Nucleus accumbens (tissue), 56 donors: ENCODE results near the gene KCNIP4.
"Not testable (repeated sequence)": the region's sequence is repeated elsewhere in the genome, so short reads cannot be mapped to it uniquely, and the experiment has no call there.

Source experiments
- DNase-seq, 56 donors: peaks; one replicate each; lab custom pipeline; 2025; lab: John Stamatoyannopoulos, UW

The KCNIP4 gene

DNA sequence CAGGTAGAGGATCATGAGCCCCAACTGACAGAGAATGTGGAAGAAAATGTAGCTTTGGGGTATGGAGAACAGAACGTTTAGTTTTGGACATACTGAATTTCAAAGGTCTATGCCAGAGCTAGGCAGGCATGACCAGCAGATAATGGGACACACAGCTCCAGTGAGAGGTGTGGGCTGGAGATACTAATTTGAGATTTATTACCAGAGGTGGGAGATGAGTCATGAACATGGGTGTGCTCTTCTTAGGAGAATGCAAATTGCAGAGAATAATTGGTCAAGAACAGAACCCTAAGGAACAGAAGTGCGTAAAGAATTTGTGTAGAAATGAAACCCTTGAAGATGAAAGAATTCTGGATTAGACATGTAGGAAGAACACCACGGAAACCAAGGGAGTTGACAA lies 1123.1 kb downstream of the KCNIP4 start:
- no peak for DNase-seq

DNA sequence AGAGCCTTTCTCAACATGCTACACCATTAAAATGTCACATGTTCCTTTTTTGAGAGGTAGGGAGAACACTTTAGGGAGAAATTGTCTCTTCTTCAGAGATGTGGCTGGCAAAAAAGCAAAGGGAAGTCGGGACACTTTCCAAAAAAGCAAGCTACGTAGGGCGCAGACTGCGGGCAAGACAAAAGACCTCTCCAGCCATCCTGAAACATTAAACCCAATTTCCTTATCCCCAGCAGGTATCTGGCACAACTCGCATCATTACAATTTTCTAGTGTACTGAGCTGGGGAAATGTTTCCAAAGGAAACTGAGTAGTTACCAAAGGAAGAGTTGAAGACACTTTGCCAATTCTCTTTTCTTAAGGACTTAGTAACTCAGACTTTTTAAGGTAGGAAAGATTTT lies 1132.3 kb downstream of the KCNIP4 start:
- DNase-seq: no peak

DNA sequence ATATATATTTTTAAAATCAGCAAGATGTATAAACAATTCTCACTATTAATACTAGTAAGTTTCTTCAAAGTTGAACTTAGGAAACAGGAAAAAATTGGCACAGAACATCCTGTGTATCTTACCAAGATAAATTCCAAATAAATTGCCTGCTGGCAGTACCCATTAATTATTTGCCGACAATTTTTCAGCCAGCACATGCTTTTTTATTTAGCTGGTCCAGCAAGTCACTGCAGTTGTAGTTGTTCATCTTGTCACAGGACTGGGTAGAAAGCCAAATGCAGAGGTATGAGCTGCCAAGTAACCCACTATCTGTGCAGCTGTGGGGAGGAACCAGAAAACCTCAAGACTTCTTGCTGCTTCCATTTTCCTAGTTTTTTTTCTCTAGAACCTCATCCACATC lies 1134.9 kb downstream of the KCNIP4 start:
- DNase-seq: no peak

- DNase-seq: peak in 1 of 56 donors; percentile 2
These were observed 1138.8 kb downstream of the KCNIP4 start for GRCh38 chr4:20809812-20810211.

- no peak for DNase-seq
These were observed 1142.9 kb downstream of the KCNIP4 start for GRCh38 chr4:20805716-20806115.

DNA sequence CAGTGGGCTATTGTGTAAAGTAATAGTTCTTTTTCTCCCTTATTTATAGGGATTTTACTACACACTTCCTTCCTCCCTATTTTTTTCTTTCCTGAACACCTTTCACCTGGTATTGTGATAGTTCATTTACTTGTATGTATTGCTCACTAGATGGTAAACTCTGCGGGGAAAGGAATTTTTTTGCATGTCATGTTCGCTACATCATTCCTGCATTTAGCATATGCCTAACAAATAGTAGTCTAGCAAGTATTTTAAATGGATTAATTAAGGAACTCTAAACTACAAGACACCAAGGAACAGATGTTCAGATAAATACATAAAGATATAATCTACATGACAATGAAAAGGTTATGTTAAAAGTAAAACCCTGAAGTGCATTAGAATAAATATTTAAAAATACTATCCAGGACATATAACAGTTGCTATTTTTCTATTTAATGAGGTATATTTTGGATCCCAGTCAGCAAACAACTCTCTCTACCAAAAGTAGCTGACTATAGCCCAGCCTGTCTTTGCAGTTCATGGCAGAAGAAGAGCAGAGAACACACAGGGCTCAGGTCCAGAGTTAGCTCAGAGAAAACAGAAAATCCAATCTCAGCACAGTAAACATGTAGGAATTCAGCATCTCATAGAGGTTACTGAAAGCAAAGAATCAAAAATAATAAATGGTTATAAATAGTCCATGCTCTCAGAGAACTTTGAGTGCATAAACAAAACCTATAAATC lies 1160.5 kb downstream of the KCNIP4 start:
- no peak for DNase-seq

DNA sequence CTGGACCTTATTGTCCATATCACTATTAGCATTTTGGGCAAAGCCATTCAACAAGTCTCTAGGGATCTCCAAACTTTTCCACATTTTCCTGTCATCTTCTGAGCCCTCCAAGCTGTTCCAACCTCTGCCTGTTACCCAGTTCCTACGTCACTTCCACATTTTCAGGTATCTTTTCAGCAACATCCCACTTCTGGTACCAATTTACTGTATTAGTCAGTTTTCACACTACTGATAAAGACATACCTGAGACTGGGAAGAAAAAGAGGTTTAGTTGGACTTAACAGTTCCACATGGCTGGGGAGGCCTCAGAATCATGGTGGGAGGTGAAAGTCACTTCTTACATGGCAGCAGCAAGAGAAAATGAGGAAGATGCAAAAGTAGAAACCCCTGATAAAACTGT lies 1165.4 kb downstream of the KCNIP4 start:
- not testable (repeated sequence) for DNase-seq

DNA sequence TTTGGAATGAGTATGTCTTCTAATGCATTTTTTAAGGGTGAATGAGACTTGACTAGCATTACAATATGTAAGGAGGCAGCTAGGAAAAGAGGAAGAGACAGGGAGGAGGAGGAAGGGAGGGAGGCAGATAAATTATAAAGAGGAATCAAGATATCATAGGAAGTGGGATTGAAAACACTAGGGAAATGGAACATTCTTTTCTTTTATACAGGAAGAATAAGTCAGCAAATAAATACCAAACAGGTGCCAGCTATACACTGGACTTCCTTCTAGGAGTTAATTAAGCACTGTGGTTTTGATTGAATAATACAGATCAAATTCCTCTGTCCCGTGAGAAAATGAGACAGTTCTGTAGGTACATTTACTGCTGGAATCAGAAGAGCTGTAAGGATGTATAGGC lies 1169.7 kb downstream of the KCNIP4 start:
- DNase-seq: no peak

GRCh38 chr4:20773144-20773997 lies 1175.2 kb downstream of the KCNIP4 start:
- peak in 38 of 56 donors; percentile 0 to 51 (median 11) for DNase-seq

- DNase-seq: no peak
These were observed 1184.1 kb downstream of the KCNIP4 start for GRCh38 chr4:20764366-20764992.

DNA sequence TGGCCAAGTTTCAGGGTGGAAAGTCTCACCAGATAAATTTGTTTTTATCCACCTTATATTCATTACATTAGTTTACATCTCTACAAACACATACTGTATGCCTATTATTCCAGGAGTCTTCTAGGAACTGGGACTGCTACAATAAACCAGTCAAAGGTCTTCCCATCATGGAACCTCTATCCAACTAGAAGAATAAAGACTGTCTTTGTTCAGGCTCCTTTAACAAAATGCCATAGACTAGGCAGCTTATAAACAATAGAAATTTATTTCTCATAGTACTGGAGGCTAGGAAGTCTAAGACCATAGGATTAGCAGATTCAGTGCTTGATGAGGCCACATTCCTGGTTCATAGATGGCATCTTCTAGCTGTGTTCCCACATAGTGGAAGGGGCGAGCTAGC lies 1186.7 kb downstream of the KCNIP4 start:
- no peak for DNase-seq

DNA sequence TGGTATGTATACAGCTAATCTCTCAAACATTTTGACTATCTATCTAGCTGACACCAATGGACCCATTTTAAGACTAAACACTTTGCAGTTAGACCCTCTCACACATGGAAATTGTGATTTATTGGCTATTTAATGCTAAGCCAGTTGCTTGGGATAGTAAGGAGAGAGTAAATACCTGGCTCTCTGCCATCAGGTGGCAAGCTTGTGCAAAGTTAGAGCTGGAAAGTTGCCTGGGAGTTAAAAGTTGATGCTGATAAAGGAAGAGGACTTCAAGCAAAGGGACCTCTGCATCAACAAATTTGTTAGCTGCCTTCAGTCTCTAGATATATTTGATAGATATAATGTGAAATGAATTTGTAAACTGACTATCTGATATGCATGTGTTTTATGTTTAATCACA lies 1187.2 kb downstream of the KCNIP4 start:
- no peak for DNase-seq

- DNase-seq: no peak
These were observed 1188.5 kb downstream of the KCNIP4 start for GRCh38 chr4:20760053-20760452.

DNA sequence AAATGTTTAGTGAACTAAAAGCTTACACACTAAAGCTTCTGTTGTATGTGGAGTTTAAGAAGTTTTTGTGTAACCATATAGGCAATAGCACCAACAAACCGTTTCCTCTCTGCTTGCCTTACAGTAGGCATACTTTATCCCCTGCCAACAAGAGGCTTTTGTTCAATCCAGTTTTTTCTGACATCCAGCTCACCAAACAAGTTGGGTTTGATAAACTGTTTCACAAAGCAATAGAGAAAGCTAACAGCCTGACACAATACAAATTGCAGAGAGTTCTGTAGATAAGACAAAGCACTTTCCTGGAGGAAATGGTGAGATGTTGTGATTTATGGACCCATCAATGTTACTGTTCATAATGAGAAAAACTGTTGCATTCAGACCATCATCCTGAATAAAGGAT lies 1194.5 kb downstream of the KCNIP4 start:
- DNase-seq: no peak

DNA sequence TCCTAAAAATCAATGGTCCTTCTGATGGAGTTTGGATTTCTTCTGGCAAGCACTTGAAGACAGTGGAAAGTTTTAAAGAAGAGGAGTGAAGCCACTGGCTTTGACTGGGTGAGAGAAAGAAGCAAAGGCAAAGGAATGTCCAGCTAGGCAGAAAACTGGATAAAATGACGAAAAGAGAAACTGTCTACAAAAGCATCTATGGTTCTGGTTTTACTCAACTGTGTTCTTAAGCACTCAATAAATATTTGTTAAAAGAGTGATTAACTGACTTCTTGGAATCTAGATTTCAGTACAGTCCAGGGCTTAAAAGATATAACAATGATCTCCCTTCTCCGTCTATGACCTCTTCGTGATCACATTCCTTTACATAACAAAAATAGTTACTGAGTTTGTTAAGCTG lies 1195.9 kb downstream of the KCNIP4 start:
- no peak for DNase-seq

DNA sequence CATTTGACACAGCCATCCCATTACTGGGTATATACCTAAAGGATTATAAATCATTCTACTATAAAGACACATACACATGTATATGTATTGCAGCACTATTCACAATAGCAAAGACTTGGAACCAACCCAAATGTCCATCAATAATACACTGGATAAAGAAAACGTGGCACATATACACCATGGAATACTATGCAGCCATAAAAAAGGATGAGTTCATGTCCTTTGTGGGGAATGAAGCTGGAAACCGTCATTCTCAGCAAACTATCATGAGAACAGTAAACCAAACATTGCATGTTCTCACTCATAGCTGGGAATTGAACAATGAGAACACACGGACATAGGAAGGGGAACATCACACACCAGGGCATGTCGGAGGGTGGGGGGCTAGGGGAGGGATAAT lies 1202.6 kb downstream of the KCNIP4 start:
- not testable (repeated sequence) for DNase-seq

DNA sequence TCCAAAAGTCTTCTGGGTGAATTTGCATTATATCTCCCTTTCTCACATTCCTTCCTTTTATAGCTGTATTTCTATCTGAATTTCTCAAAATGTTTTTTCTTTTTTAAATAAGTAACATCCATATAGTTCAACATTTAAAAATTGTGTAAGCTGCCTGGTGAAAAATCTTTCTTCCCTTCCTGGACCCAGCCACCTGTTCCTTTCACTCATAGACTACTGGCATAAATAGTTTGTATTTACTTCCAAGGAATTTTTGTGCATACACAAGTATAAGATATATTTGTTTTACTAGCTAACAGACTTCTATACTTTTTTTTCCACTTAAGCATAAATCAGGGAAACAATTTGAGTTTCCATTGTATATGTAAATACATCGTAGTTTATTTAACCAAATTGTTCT lies 1212.6 kb downstream of the KCNIP4 start:
- DNase-seq: no peak

DNA sequence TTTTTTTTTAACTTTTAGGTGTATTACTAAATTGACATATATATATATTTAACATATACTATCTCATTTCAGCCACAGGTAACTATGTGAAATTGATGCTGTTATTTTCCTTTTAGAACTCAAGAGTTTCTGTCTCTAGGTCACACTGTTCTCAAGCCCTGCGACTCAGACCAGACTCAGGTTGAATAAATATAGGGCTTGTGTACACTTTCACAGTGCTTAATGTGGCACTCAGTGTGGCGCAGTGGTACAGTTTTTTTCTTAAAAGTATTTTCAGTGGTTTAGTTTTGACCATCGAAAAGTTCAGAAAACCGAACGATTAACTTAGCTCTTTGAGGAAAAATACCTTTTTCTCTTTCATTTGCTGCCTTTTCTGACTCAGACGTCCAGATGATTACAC lies 1223.7 kb downstream of the KCNIP4 start:
- DNase-seq: no peak

DNA sequence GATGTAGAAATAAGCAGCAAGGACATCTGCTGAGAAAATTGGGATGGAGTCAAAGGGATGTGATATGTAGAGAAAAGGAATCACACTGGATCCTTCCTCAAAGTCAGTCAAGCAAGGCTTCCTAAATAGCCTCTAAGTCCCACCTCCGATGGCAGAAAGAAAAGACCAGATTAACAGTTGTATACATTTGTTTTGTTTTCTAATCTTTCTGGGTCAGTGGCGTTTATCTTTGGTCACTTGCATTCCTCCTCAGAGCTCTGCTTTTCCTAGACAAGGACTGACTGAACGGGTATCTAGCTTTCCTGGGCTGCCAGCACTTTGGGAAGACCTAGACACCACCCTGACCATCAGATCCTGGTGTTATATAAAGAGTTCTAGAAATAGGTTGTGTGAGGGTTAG lies 1225.1 kb downstream of the KCNIP4 start:
- no peak for DNase-seq

DNA sequence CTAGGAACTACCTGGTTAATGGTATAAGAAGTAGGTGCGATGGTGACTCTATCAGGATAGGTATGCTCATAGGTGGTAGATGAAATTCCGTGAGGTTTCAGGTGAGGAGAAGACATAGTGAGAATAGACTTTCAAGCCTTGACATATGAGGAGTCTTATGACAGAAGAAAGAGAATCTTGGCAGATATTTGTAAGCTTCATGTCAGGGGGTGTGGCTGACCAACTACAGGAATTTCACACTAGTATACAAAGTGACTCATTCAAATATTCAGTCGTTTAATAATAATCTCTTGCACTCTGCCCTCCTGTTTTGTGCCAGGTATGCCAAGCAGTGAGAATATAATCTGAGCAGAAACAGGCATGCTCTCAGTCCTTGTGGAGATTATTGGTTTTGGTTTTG lies 1225.6 kb downstream of the KCNIP4 start:
- no peak for DNase-seq

- no peak for DNase-seq
These were observed 1237.2 kb downstream of the KCNIP4 start for GRCh38 chr4:20711335-20711734.
